Measurements from ENCODE around the gene CCDC188.

Gene CCDC188

DNA sequence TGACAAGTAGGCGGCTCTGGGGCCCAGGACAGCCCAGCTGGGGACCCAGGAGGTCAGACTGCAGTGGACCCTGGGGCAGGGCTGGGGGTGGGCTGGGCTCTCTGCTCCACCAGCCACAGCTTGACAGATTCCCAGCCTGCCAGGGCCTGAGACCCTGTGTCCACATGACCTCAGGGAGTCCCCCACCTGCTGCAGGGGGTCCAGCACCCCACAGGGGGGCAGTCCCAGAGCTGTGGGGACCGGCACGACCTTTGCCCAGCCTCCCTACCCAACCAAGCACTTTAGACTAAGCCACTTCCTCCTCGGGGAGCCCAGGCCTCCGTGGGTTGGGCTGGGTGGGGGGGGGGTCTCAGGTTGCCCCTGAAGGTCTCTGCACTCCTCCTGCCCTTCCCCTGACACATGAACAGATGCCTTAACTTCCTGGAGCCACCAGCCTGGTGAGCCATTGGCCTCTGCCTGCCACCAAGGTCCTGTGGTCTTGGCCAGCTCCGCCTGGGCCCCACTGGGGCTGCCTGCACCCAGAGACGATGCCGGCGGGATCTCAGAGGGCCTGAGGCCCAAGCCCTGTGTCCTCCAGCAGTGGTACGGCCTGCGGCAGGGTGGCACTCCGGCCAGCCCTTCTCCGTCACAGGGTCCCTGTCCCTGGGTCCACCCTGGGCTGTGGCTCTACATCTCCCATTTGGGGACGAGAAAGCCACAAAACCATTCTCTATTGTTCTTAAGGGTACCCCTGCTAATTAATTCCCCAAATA is 3.4 kb downstream of the CCDC188 start:
- no peak for DNase-seq

GRCh38 chr22:20146777-20147176 is 4.1 kb downstream of the CCDC188 start:
- no peak for DNase-seq

- DNase-seq = no peak
Observed at GRCh38 chr22:20145832-20146223, 5.0 kb downstream of the CCDC188 start.

DNA sequence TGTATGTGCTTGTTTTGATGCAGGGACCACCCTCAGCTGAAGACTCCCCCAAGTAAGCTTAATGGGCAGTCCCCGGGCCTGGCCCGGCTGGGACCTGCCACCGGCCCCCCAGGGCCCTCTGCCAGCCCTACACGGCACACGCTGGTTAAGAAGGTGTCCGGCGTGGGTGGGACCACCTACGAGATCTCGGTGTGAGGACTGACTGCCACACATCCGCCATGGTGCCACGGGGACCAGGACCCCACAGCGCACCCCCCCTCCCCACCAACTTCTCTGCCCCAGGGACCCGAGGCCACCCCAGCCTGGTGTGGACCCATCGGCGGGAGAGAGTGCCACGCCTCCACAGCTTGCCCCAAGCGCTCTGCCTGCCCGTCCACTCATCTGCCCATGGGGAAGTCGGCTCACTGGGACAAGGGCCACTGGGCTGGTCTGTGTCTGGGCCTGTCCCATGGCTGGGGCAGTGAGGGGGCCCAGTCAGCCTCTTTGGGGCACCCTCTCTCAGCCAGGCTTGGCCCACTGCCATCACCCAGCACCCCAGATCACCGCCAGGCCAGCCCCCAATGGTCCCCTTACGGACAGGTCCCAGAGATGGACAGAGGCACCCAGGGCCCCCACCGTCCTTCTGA is 5.5 kb downstream of the CCDC188 start:
- no peak for DNase-seq

DNA sequence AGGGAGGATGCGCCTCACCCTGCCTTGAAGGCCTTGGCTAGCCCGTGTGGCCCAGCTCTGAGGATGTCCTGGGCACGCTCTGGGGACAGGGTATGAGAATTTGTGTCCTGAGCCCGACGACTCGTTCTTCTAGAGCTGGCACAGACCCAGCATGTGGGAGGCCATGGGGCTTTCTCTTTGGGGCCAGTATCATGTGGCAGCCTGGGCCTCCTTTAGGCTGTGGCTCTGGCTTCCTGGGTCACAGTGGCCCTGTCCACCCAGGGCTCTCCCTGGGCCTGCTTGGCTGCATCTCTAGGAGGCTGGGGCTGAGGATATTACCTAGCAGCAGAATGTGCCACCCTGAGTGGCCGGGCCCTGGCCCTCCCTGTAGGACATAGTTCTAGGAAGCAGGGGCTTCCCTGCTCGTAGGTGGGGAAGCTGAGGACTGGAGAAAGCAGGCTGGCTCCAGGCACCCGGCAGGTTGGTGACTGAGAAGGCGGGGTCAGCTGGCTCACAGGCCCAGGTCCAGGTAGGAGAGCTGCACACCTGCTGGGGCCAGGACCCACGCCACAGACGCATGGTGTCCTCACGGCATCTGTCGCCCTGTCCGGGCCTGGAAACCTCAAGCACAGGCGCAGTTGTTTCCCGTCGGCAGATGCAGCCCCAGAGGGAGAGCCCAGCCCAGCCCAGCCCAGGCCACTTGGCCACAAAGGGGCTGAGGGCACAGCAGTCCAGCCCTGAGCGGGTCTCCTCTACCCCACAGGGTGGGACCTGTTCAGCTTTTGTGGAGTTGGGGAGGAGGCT is 6.8 kb downstream of the CCDC188 start:
- DNase-seq = no peak

- DNase-seq = no peak
Observed at GRCh38 chr22:20142711-20143621, 7.9 kb downstream of the CCDC188 start.

- DNase-seq = no peak
Observed at GRCh38 chr22:20141186-20142077, 9.4 kb downstream of the CCDC188 start.

DNA sequence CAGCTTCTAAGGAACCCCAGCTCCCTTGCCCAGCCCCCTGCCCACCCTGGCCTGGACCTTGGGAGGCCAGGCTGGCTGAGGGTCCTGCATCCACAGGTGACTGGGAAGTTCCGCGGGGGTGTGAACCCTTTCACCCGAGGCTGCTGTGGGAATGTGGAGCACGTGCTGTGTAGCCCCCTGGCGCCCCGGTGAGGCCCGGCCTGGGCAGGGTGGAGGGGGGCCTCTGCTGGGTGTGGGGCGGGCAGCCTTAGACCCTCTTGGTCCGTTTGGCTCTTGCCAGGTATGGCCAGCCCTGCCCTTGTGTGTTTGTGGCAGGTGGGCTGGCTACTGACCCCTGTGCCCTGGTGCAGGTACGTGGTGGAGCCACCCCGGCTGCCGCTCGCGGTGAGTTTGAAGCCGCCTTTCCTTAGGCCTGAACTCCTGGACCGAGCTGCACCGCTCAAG is 10.3 kb downstream of the CCDC188 start:
- no peak for DNase-seq

- no peak for DNase-seq
Observed at GRCh38 chr22:20140107-20140445, 10.8 kb downstream of the CCDC188 start.

- DNase-seq = no peak
Observed at GRCh38 chr22:20139391-20140106, 11.3 kb downstream of the CCDC188 start.

- DNase-seq = no peak
Observed at GRCh38 chr22:20138868-20139267, 12.0 kb downstream of the CCDC188 start.

GRCh38 chr22:20138417-20138738 is 12.5 kb downstream of the CCDC188 start:
- no peak for DNase-seq

- DNase-seq = no peak
Observed at GRCh38 chr22:20137671-20138416, 13.0 kb downstream of the CCDC188 start.

DNA sequence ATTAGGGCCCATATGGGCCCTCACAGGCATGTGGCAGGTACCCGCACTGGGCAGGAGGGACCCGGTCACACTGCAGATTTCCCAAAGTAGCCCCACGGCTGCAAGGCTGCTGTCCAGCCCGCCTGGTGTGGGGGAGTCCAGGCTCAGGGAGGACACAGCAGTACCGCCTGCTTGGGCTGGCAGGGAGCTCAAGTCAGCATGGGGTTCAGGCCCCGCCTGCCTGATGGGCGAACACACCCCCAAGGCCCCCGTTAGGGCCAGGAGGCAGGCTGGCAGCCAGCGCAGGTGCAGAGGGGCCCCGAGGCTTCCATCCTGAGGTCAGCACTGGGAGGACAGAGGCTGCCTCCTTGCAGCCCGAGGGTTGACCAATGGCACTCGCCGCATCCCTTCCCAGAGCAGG is 13.7 kb downstream of the CCDC188 start:
- DNase-seq = no peak

GRCh38 chr22:20136603-20136873 is 14.3 kb downstream of the CCDC188 start:
- no peak for DNase-seq

- DNase-seq = no peak
Observed at GRCh38 chr22:20135806-20136602, 14.9 kb downstream of the CCDC188 start.

GRCh38 chr22:20135265-20135664 is 15.6 kb downstream of the CCDC188 start:
- no peak for DNase-seq

GRCh38 chr22:20133930-20134549 is 16.8 kb downstream of the CCDC188 start:
- no peak for DNase-seq

DNA sequence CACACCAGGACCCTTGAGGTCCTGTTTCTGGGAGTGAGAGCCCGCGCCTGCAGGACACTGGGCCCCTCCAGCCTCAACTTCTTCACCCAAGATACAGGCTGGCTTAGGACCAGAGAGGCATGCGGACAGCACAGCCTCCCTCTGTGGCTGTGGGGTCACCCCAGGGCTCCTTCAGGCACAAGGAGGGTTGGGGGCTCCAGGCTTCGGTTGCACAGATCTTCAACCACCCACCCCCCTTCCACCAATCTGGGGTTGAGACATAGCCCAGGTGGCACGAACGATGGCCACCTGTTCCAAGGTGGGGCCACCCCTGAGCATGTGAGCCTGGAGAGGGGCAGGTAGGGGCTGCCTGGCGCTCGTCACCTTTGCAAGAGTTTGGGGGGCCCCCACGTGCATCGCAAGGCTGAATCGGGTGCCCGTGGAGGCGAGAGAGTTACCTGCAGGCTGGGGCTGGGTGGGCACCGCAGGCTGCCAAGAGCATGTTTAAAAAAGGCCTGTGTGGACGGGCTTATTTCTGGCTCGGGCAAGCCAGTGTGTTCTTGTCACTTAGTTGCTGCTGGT is 18.1 kb downstream of the CCDC188 start:
- no peak for DNase-seq
